ENCODE results near the gene BTNL2.
"Not testable (repeated sequence)": the region's sequence is repeated elsewhere in the genome, so short reads cannot be mapped to it uniquely, and the experiment has no call there.

The BTNL2 gene

GRCh38 chr6:32367644-32368043 lies 39.3 kb downstream of the BTNL2 start:
- DNase-seq (ENCODE audit: low spot score), result no peak

GRCh38 chr6:32359225-32359624 lies 47.8 kb downstream of the BTNL2 start:
- not testable (repeated sequence) for DNase-seq (ENCODE audit: low spot score)

GRCh38 chr6:32358548-32358947 lies 48.4 kb downstream of the BTNL2 start:
- not testable (repeated sequence) for DNase-seq (ENCODE audit: low spot score)

- no peak for DNase-seq (ENCODE audit: low spot score)
Measured at GRCh38 chr6:32355018-32355417, 52.0 kb downstream of the BTNL2 start.

GRCh38 chr6:32353348-32353747 lies 53.6 kb downstream of the BTNL2 start:
- DNase-seq (ENCODE audit: low spot score), result no peak
